Type B pancreatic cell (in vitro differentiated cells): ENCODE measurements around the gene PARP11. TPM values are rescaled to one million over a fixed set of nuclear protein-coding genes. Genes with fewer than 3 reads are reported as not detected.
A peak's percentile ranks its signal among the peaks of the same experiment; 100 is the strongest.

Source experiments
- DNase-seq: peaks from one replicate; pipeline ENCODE4 v3.0.0; 2021; ENCODE audit warnings: mixed read lengths; ENCODE audit not compliant: unreplicated experiment; ENCODE audit errors: extremely low spot score
- H3K27ac Mint-ChIP-seq: 2 replicates; pipeline ENCODE4 v1.8.0; 2021; ENCODE audit warnings: mild to moderate bottlenecking, mixed read lengths
- H3K27me3 Mint-ChIP-seq: 2 replicates; pipeline ENCODE4 v1.8.0; 2021; ENCODE audit warnings: mixed read lengths
- H3K36me3 Mint-ChIP-seq: 2 replicates; pipeline ENCODE4 v1.8.0; 2021; ENCODE audit warnings: mixed read lengths
- H3K4me1 Mint-ChIP-seq: one replicate; pipeline ENCODE4 v1.8.0; 2021; ENCODE audit warnings: mixed read lengths; ENCODE audit not compliant: unreplicated experiment
- H3K4me3 Mint-ChIP-seq: 2 replicates; pipeline ENCODE4 v1.8.0; 2021; ENCODE audit warnings: mild to moderate bottlenecking, mixed read lengths
- H3K9me3 Mint-ChIP-seq: 2 replicates; pipeline ENCODE4 v1.8.0; 2021; ENCODE audit warnings: mixed read lengths
- total RNA-seq: library from RNA; stranded (reverse); gene quantifications from 2 replicates; pipeline ENCODE4 v1.2.1, GENCODE V29; 2021; ENCODE audit warnings: low replicate concordance
- TF ChIP-seq, protein P1 (sequence below): fragments of 200-600 bp; sonication (generic); conservative IDR thresholded peaks from 2 replicates; pipeline ENCODE4 v1.5.0; 2021; ENCODE audit warnings: antibody characterized with exemption, mild to moderate bottlenecking

Gene PARP11
- total RNA-seq, 1 donor from 2014 or later, result 14.4 TPM

DNA sequence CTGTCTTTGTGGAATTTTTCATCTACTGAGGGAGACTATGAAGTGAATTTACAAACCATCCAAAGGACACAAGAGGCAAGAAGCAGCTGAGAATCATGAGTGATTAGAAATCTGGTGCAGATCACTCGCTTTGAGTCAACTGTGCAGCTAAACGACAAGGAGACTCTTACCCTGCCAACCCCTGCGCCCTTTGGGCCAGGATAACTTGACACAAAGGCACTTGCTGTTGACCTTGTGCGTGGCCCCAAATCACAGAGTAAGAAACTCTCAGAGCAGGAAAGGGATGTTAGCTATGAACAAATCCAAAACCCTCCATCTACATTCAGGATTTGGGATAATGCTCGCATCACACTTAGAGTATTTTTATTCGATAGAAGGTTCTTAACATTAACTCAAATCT, 11.5 kb upstream of the PARP11 start:
- H3K4me3 Mint-ChIP-seq, result no peak overlapping the region
- TF ChIP-seq, protein P1, sequence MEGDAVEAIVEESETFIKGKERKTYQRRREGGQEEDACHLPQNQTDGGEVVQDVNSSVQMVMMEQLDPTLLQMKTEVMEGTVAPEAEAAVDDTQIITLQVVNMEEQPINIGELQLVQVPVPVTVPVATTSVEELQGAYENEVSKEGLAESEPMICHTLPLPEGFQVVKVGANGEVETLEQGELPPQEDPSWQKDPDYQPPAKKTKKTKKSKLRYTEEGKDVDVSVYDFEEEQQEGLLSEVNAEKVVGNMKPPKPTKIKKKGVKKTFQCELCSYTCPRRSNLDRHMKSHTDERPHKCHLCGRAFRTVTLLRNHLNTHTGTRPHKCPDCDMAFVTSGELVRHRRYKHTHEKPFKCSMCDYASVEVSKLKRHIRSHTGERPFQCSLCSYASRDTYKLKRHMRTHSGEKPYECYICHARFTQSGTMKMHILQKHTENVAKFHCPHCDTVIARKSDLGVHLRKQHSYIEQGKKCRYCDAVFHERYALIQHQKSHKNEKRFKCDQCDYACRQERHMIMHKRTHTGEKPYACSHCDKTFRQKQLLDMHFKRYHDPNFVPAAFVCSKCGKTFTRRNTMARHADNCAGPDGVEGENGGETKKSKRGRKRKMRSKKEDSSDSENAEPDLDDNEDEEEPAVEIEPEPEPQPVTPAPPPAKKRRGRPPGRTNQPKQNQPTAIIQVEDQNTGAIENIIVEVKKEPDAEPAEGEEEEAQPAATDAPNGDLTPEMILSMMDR, result no peak
- H3K9me3 Mint-ChIP-seq, result no peaks in the 10 kb centered on the region
- H3K4me1 Mint-ChIP-seq, result peaks cover 4% of the 10 kb centered on the region
- H3K27me3 Mint-ChIP-seq, result peaks cover 6% of the 10 kb centered on the region
- no peak for DNase-seq
- H3K36me3 Mint-ChIP-seq, result no peaks in the 10 kb centered on the region
- H3K27ac Mint-ChIP-seq, result no peak overlapping the region

DNA sequence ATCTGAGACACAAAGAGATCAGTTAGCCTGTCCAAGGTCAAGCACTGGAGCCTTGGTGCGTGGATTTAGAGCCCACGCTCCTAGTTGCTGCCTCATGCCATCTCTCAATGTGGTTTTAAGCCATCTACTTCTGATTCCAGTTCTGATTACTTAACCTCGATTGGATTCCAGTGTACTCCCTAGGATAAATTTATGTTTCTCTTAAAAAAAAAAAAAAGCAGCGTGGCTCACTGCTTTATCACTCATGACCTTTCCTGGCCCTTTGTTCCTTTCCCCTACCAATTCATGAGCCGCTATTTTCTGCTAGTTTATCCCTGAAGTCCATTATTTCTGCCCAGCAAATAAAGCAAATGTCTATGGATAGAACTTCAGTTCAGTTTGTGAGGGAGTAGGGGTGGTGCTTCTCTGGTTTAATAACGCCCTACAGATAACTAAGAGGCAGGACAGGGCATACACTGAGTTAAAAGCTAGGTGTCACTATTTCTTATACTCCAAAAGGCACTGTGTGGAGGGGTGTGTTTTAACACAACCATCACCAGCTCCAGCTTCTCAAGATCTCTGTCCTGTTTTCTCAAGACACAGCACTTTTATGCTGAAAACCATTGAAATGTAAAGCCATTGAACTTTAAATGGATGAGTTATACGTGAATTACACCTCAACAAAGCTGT, 9.8 kb upstream of the PARP11 start:
- Mint-ChIP-seq H3K27me3 (peaks cover 7% of the 10 kb centered on the region), H3K4me3 (no peak overlapping the region), H3K27ac (no peak overlapping the region), H3K4me1 (peaks cover 4% of the 10 kb centered on the region), H3K9me3 (no peaks in the 10 kb centered on the region), H3K36me3 (no peaks in the 10 kb centered on the region)
- TF ChIP-seq, protein P1, result peak; percentile 51
- no peak for DNase-seq

DNA sequence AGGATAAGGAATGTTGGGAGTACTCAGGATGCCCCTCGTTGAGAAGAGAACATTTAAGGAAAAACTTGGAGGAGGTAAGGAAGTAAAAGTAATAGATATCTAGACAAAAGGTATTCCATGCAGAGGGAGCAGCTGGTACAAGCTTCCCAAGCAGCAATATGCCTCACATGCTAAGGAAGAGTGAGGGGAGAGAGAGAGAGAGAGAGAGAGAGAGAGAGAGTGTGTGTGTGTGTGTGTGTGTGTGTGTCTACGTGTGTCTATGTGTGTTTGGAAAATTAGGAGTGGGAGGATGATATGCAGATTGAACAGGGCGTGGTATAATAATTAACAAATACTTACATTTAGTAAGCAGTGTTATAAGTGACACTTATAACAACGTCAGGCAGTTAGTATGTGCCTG, 9.2 kb upstream of the PARP11 start:
- DNase-seq, result no peak
- H3K9me3 Mint-ChIP-seq, result no peaks in the 10 kb centered on the region
- TF ChIP-seq, protein P1, result no peak
- H3K4me1 Mint-ChIP-seq, result peaks cover 4% of the 10 kb centered on the region
- H3K36me3 Mint-ChIP-seq, result no peaks in the 10 kb centered on the region
- no peak overlapping the region for H3K27ac Mint-ChIP-seq
- peaks cover 9% of the 10 kb centered on the region for H3K27me3 Mint-ChIP-seq
- H3K4me3 Mint-ChIP-seq, result no peak overlapping the region

DNA sequence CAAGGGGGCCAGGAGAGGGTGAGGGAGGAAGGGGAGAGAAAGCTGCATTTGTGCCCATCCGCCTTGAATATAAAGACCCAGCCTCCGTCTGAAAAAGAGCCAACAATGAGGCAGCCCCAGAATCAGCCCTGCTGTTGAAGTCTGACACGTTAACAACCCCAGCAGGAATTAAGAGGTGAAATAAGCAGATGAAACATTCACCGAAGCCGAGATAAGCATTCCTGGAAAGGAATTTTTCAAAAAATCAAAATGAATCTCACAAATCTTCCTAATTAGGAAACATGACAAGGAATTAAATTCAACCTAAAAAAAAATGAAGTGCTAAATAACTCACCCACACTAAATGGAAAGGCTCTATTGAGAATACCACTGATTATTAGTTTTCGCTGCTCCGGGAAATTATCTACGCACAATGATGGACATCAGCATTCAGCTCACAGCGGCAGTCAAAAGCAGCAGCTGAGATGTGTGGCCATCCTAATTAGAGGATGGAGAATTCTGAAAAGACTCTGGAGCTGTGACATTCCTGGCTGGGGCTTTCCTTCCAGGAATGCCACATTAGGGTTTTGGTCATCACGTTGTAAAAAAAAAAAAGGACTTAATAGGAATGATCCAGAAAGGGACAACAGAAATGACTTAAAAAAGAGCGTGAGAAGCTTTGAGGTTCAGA, 8.2 kb upstream of the PARP11 start:
- DNase-seq, result no peak
- TF ChIP-seq, protein P1, result no peak

DNA sequence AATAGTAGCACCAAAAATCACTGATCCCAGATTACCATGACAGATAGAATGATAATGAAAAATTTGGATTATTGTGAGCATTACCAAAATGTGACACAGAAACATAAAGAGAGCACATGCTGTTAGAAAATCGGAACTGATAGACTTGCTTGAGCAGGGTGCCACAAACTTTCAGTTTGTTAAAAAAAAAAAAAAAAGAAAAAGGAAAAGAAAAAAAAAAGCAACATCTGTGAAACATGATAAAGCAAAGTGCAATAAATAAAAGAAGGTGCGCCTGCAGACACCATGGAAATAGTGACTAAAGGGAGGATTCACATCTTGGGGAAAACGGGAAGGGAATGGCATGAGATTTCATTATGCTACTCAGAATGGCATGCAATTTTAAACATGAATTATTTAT, 6.6 kb upstream of the PARP11 start:
- Mint-ChIP-seq H3K4me1 (no peaks in the 10 kb centered on the region), H3K27me3 (peaks cover 13% of the 10 kb centered on the region), H3K9me3 (no peaks in the 10 kb centered on the region), H3K27ac (no peak overlapping the region), H3K36me3 (no peaks in the 10 kb centered on the region), H3K4me3 (no peak overlapping the region)
- TF ChIP-seq, protein P1, result no peak
- DNase-seq, result no peak

More for the DNA sequence above, 8.2 kb upstream of the PARP11 start:
- peaks cover 4% of the 10 kb centered on the region for H3K4me1 Mint-ChIP-seq
- no peak overlapping the region for H3K27ac Mint-ChIP-seq
- H3K4me3 Mint-ChIP-seq, result no peak overlapping the region
- H3K36me3 Mint-ChIP-seq, result no peaks in the 10 kb centered on the region
- H3K27me3 Mint-ChIP-seq, result peaks cover 12% of the 10 kb centered on the region
- H3K9me3 Mint-ChIP-seq, result no peaks in the 10 kb centered on the region
